ENCODE data around the gene FAM200C.

Gene FAM200C

DNA sequence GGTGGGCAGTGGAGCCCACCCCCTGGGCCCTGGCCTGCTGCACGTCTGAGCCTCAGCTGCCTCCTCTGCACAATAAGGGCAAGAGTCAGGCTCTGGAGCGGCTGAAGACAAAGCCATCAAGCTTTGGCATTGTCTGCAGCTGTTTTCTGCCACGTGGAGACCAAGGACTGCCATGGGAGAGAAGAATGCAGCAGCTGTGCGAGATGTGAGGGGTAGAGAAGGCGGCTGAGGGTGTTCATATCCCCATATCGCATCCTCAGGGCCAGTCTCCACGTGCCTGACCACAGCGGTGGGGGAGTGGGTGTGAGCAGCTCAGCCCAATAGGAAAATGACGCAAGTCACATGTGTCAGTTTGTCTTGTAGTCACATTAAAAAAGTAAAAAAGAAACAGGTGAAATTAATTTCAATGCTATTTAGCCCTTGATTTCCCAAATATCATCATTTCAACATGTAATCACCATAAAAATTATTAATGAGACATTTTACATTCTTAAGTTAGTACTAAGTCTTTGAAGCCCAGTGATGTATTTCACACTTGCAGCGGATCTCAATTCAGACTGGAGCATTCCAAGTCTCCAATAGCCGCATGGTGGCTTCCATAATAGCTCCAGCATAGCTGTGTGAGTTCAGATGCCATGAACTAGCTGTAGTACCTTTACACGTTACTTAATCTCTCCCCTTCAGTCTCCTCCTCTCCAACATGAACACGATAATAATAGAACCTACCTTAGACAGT is 36.0 kb downstream of the FAM200C start:
- TF ChIP-seq, protein P1, sequence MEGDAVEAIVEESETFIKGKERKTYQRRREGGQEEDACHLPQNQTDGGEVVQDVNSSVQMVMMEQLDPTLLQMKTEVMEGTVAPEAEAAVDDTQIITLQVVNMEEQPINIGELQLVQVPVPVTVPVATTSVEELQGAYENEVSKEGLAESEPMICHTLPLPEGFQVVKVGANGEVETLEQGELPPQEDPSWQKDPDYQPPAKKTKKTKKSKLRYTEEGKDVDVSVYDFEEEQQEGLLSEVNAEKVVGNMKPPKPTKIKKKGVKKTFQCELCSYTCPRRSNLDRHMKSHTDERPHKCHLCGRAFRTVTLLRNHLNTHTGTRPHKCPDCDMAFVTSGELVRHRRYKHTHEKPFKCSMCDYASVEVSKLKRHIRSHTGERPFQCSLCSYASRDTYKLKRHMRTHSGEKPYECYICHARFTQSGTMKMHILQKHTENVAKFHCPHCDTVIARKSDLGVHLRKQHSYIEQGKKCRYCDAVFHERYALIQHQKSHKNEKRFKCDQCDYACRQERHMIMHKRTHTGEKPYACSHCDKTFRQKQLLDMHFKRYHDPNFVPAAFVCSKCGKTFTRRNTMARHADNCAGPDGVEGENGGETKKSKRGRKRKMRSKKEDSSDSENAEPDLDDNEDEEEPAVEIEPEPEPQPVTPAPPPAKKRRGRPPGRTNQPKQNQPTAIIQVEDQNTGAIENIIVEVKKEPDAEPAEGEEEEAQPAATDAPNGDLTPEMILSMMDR (IDR thresholded peaks at IDR 0.05; ENCODE audit: low read depth, low read length): no peak
- H3K4me3 ChIP-seq (ENCODE audit: low read depth, low read length): no peak overlapping the region
- no peak for DNase-seq (ENCODE audit: low read depth, low spot score)
- in situ Hi-C loops (cut with HindIII; ENCODE audit: low sequenced_read_pairs): no loop called here

DNA sequence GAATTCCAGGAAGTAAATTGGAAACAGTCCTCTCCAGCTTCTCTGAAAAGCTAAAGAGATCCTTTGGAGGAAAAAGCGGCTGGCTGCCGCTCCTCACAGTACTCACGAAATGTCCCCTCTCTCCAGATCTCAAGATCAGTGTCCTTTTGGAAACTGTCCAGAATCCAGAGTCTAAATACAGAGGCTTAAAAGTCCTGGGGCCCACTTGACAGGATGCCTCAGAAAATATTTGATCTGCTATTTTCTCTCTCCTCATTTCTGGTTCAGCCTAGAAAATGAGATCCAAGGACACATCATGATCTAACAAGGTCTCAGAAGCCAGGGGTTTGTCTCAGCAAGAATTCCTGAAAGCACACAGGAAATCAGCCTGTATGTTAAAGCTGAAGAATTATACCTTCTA is 36.6 kb downstream of the FAM200C start:
- no peak overlapping the region for H3K4me3 ChIP-seq (ENCODE audit: low read depth, low read length)
- TF ChIP-seq, protein P1 (IDR thresholded peaks at IDR 0.05; ENCODE audit: low read depth, low read length): no peak
- no peak for DNase-seq (ENCODE audit: low read depth, low spot score)
- in situ Hi-C loops (cut with HindIII; ENCODE audit: low sequenced_read_pairs): no loop called here

DNA sequence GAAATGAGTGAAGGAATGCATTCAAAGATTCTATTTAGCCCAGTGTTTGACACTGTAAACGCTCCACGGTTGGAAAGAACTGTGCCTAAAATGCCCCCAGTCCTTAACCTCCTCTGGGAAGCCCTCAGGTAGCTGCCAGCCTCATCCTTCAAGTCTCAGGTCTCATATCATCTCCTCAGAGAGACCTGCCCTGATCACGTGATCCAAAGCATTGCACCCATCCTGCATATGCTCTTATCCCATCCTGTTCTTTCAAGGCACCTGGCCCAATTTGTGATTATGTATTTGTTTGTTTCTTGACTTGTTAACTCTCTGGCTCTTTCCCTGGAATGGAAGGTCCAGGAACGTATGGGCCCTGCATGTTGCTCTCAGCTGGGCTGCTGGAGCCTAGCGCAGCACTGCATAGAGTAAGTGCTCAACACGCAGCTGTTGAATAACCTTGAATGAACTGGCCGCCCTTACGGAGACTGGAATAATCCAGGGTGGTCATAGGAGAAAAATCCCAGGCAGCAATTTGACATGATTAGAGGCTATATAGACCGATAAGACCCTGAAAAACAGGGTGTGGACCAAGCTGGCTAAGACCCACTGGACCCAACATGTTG is 38.1 kb downstream of the FAM200C start:
- no peak overlapping the region for H3K4me3 ChIP-seq (ENCODE audit: low read depth, low read length)
- no peak for DNase-seq (ENCODE audit: low read depth, low spot score)
- in situ Hi-C loops (cut with HindIII; ENCODE audit: low sequenced_read_pairs): no loop called here
- TF ChIP-seq, protein P1 (IDR thresholded peaks at IDR 0.05; ENCODE audit: low read depth, low read length): no peak

DNA sequence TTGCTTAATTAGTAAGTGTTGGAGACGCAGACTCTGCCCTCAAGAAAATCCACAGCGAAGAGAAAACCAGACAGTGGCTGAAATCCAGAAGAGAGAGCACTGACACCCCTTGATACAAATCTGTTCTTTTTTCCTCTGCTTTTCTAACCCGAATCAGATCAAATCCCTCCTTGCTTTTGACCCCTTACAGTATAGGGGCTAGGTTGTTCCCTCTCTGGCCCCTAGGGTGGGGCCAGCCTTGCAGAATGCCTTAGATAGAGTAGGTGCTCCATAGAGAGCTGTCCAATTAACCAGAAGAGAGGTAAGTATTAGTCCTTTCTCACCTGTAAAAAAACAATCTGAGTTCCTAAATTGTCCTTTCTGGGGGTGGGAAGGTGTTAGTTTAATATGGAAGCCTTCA is 39.5 kb downstream of the FAM200C start:
- in situ Hi-C loops (cut with HindIII; ENCODE audit: low sequenced_read_pairs): no loop called here
- TF ChIP-seq, protein P1 (IDR thresholded peaks at IDR 0.05; ENCODE audit: low read depth, low read length): no peak
- H3K4me3 ChIP-seq (ENCODE audit: low read depth, low read length): no peak overlapping the region
- DNase-seq (ENCODE audit: low read depth, low spot score): no peak

DNA sequence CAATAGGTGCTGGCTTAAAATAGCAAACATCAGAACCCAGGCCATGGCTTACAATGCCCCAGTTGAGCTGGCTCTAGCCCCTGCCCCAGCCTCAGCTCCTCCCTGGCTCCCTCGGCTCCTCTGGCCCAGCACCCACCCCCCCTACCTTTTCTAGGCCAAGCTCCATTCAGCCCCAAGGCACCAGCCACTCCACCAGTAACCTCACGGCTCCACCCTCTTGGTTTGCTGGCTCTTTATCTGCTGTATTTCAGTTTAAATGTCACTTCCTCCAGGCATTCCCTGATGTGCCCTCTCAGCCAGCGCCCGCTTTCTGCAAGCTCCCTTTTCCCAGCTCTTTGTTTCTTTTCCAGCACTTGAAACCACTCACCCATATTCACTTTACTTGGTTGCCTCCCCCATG is 40.0 kb downstream of the FAM200C start:
- in situ Hi-C loops (cut with HindIII; ENCODE audit: low sequenced_read_pairs): no loop called here
- no peak overlapping the region for H3K4me3 ChIP-seq (ENCODE audit: low read depth, low read length)
- TF ChIP-seq, protein P1 (IDR thresholded peaks at IDR 0.05; ENCODE audit: low read depth, low read length): no peak
- DNase-seq (ENCODE audit: low read depth, low spot score): no peak

DNA sequence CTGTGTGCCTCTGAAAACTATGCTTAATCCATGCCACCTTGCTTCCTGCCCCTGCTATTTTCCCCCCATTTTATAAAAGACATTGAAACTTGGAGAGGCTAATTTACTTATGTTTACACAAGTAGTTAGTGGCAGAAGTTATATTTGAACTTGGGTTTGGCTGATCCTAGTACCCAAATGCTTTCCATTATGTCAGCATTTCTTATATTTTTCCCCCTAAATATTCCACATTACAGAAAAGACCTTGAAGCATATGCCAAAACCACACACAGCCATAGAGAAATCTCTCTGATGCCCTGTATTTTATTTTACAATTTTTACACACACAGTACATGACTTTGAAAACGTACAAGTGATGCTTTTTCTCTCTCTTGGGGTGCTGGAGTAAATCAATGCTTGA is 40.6 kb downstream of the FAM200C start:
- TF ChIP-seq, protein P1 (IDR thresholded peaks at IDR 0.05; ENCODE audit: low read depth, low read length): no peak
- in situ Hi-C loops (cut with HindIII; ENCODE audit: low sequenced_read_pairs): no loop called here
- DNase-seq (ENCODE audit: low read depth, low spot score): no peak
- H3K4me3 ChIP-seq (ENCODE audit: low read depth, low read length): no peak overlapping the region
